T-helper 2 cell (primary cell): ENCODE measurements around the gene RBX1.
A peak's percentile ranks its signal among the peaks of the same experiment; 100 is the strongest.
"Not testable (repeated sequence)": the region's sequence is repeated elsewhere in the genome, so short reads cannot be mapped to it uniquely, and the experiment has no call there.

Experiments used
- DNase-seq, 5 experiments: peaks; one replicate each; pipeline versions ENCODE4 v3.0.0 to v3.0.0-alpha.2; 2012 to 2022

Gene RBX1

GRCh38 chr22:40973144-40973543 is 22.0 kb downstream of the RBX1 start:
- DNase-seq, result no peak

GRCh38 chr22:40975366-40975765 is 24.2 kb downstream of the RBX1 start:
- no peak for DNase-seq

- no peak for DNase-seq
Observed at GRCh38 chr22:40976866-40977700, 25.9 kb downstream of the RBX1 start.

DNA sequence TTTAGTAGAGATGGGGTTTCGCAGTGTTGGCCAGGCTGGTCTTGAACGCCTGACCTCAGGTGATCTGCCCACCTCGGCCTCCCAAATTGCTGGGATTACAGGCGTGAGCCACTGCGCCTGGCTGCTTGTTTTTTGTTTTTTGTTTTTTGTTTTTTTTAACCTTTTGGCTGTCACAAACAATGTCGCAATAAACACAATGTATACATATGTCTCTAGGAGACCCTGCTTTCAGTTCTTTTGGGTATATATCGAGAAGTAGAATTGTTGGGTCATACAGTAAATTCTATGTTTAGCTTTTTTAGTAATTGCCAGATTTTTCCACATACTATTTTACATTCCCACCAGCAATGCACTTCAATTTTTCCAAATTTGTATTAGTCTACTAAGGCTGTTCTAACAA is 28.0 kb downstream of the RBX1 start:
- no peak for DNase-seq

DNA sequence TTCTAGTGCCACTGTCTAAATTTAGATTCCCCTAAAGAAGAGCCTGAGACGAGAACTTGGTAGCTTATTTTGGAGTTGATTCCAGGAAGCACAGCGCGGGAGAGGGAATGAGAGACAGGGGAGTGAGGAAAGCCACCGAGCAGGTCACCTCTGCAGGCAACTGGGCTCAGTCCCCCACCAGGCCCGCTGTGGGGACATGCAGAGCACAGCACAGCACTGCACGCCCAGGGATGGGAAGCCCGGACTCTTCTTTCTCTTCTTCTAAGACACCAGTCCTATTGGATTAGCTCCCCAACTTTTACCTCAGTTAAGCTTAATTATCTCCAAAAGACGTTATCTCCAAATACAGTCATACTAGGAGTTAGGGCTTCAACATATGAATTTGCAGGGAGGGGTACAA is 28.7 kb downstream of the RBX1 start:
- DNase-seq, result no peak

DNA sequence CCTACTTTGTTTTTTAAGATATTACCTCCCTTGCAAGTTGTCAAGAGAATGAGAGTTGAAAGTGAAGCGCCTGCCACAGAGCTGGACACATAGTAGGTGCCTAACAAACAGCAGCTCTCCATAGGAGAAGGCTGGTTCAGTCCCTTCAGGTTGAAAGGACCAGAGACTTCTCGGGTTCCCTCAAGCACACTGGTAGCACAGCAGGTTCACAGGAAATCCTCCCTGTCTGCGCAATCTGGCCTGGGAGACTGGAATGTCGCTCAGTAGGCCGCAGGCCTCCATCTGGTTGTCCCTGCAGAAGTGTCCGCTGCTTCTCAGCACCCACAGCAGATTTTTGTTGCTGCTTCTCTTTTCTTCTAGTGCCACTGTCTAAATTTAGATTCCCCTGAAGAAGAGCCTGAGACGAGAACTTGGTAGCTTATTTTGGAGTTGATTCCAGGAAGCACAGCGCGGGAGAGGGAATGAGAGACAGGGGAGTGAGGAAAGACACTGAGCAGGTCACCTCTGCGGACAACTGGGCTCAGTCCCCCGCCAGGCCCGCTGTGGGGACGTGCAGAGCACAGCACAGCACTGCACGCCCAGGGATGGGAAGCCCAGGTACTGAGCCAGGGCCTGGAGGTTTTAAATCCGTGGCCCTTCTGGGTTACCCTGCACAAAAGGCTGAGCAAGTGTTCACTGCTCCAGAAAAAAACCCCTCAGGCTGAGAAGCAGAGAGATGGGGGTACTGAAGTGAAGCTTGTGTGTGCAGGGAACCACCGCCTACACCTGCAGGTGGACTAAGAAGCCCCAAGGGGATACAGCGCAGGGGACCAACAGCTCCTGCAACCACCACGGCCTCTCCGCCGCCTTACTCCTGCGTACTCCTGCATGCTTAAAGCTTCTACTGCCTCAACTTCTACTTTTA is 31.6 kb downstream of the RBX1 start:
- DNase-seq, result no peak

DNA sequence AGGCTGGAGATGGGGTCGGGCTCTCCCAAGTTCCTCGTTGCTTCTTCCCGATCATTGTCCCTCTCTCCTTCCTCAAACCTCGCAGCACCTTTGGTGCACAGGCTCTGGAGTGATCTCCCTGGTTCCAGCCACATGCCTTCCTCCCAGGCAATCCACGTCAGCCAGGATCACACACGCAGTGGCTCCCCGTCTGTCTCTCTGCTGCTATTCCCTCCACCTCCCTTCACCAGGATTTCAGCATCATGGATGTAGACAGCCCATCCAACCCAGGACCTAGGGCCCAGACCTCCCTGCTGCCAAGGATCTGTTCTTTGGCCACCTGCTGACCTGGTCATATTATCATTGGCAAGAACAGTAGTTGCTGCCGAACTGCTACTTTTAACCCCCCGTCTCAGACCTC is 40.1 kb downstream of the RBX1 start:
- DNase-seq, result no peak

- DNase-seq, result no peak
Observed at GRCh38 chr22:40995821-40996220, 44.6 kb downstream of the RBX1 start.

- DNase-seq, result no peak
Observed at GRCh38 chr22:40997520-40997919, 46.3 kb downstream of the RBX1 start.

GRCh38 chr22:41000040-41000565 is 48.9 kb downstream of the RBX1 start:
- no peak for DNase-seq

DNA sequence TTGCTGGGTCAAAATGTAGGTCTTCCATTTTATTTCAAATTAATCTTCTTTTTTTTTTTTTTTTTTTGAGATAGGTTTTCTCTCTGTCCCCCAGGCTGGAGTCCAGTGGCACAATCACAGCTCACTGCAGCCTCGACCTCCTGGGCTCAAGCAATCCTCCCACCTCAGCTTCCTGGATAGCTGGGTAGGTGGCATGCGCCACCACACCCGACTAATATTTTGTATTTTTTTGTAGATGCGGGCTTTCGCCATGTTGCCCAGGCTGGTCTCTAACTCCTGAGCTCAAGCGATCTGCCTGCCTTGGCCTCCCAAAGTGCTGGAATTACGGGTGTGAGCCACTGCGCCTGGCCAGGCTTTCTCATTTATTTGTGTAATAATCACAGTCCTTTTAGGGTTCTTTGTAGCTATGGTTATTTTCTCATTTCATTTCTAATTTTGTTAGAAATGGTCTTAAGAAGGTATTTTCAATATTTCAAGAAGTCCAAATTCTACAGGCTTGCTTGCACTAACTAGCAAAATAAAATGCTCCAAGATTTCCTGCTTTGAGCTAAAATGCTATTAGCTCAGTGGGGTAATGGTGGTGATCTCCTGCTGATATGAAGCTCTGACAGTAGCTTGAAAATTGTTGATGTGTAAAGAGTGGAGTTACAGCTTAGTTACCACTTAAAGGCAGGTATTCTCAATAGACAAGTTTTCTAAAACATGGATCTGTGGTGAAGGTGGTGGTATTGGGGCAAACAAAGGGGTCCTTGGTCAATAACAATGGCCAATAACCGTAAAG is 50.0 kb downstream of the RBX1 start:
- DNase-seq, result no peak

DNA sequence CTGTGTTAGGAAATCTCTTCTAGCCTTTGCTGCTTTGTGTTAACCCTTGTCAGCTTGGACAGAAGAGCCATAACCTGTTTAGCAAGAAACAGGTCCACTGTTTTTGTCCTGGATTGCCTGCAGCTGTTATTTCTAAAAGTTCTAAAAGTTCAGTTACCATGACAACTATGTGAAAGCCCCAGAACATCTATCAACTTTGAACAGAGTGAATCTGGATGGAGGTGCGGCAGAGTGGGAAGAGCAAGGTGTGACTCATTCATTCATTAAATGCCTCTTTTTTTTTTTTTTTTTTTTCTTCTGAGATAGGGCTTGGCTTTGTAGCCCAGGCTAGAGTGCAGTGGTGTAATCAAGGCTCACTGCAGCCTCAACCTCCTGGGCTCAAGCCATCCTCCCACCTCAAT is 50.5 kb downstream of the RBX1 start:
- DNase-seq, result no peak

DNA sequence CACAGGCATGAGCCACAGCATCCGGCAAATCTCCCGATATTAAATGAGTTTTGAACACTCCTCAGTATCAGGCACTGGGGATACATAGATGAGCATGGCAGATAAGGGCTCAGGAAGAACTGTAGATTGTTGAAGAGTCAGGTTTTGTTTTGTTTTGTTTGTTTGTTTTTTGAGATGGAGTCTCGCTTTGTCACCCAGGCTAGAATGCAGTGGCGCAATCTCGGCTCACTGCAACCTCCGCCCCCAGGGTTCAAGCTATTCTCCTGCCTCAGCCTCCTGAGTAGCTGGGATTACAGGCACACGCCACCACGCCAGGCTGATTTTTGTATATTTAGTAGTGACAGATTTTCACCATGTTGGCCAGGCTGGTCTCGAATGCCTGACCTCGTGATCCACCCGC is 51.2 kb downstream of the RBX1 start:
- DNase-seq, result not testable (repeated sequence)

- no peak for DNase-seq
Observed at GRCh38 chr22:41003066-41003465, 51.9 kb downstream of the RBX1 start.

DNA sequence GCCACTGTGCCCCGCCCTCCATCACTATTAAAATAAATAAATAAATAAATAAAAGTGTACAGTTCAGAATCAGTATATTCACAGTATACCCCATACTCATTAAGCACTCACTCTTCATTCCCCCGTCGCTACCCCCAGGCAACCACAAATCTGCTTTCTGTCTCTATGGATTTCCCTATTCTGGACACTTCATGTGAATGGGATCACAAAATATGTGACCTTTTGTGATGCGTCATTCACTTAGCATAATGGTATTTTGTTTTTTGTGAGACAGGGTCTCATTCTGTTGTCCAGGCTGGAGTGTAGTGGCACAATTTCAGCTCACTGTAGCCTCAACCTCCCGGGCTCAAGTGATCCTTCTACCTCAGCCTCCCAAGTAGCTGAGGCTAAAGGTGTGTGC is 52.8 kb downstream of the RBX1 start:
- DNase-seq, result no peak

DNA sequence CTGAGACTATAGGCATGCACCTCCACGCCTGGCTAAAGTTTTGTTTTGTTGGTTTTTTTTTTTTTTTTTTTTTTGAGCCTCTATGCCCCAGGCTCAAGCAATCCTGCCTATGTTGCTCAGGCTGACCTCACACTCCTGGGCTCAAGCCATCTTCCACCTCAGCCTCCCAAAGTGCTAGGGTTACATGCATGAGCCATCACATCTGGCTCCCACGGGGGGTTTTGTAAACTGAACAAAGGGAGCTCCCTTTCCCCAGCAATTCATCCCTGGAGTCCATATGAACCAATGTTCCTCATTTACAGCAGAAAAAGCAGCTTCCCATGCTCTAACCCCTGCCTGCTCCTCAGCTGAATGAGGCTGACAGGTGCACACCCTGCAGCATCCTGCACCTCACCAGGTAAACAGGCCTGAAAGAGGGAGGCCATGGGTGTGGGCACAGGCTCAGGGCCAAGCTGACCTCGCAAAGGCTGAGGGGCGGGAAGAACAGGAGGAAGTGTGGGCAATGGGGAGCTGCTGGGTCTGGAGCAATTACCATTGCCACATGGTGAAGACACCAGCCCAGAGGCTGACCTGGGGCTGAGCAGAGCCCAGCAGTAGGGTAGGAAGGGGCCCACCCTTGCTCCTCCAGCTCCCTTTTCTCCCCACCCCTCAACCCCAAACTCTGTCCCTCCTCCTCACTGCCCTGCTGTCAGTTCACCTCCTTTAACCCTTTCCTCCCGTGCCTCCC is 58.2 kb downstream of the RBX1 start:
- DNase-seq, result no peak

DNA sequence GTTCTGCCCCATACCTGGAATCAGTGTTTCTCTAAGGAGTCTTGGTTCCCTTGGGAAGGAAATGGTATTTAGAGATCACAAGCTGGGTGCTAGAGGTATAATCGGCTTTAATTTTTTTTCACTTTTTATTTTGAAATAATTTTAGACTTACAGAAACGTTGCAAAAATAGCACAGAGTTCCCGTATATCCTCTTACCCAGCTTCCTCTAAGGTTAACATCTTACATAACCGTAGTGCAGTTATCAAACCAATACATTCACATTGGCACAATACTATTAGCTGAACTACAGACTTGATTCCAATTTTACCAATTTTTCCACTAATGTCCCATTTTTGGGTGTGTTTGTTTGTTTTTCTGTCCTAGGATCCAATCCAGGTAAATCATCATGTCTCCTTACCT is 63.8 kb downstream of the RBX1 start:
- DNase-seq, result no peak

DNA sequence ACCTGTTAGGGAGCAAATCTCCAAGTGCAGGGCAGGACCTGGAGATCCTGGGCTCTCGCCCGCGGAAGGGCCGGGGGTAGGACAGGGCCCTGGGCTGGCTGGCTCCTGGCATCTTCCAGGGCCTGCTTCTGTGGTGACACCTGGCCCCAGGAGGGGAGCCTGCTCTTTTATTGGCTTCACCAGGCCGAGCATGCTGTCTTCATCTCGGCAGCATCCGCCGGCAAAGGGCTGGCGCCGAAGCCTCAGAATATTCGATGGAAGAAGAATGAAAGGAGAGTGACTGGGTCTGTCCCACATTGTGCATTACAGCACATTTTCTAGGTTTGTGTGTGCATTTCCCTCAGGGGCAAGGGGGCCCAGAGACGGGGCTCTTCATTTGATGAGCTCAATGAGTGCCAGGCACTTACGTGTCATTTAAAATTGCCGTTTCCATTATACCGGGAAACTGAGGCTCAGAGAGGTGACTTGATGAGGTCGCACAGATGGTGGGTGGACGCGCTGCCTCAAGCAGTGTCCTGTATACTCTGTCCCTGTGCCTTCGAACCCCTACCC is 70.0 kb downstream of the RBX1 start:
- no peak for DNase-seq

DNA sequence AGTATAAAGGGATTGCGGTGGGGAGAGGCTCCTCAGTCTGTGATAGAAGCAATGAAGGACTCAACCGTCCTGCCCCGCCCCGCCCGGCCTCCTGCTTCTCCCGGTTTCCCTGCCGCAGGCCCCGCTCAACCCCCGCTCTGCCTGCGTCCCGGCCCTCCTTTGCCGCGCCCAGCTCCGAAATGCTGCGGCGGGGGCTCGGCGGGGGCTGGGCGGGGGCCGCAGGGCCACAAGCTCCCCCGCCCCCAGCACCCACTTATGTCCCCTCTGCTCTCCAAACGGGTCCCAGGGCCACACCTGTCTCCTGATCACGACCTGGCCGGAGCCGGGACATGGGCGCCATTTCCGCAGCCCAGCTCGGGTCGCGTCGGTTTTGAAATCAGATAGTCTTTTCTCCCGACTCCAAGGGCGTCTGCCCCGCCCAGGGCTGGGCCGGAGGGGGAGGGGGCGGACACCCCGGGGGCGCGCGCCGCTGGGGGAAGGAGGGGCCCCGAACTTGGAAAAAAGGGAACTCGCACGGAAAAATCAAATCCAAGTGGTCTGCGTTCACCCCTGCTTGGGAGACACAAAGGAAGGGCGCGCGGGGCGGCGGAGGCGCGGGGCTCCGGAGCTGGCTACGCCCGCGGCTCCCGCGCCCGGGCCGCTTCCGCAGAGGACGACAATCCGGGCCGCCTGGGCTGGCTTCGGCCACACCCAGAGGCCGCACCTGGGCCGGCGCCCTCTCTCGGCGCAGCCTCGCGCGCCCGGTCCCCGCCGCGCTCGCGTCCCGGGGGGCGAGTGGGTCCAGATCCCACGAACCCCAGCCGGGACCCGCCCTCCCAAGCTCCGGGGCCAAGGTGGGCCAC is 70.7 kb downstream of the RBX1 start:
- DNase-seq, result peak; percentile 22 to 67 (median 28)

DNA sequence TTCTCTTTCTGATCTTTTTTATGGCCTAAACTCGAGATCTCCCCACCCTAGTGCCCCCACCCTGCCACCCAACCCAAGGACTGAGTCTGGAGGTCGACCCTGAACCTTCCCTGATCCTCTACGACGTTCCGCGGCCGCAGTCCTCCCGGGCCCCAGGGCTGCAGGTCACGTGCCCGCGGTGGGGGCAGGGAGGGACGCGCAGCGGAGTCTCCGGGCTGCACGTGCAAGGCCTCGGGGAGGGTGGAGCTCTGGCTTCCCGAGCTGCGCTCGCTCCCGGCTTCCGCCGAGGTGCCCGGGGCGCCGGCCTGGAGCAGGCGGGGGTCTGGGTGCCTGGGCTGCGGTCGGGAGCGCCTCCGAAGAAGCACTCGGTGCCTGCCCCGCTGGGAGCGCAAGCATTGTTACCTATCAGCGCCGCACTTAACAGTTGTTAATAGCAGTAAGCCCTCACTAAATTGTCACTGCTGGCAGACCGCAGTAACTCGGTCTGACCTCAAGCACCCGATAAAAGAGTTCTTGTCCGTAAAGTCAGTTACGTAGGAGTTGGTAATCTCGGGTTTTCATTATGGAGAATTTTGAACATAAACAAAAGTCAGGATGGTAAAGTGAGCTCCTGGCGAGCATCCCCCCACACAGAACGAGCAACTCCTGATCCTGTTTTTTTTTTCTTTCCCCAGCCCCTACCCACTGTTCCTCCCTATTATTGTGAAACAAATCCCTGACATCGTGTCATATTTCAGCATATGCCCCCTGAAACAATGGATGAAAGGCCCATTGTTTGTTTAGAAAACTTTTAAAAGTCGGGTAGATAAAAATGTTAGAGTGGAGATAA is 71.5 kb downstream of the RBX1 start:
- DNase-seq, result peak; percentile 56 to 89 (median 72)
